GM12891 (cell line): ENCODE results near the gene ACTL7B.

Experiments
- PAX5 ChIP-seq: IDR thresholded peaks from 2 replicates; pipeline ENCODE4 v1.6.1; 2011; ENCODE audit warnings: low read length, moderate library complexity, mild to moderate bottlenecking; ENCODE audit not compliant: insufficient read depth, severe bottlenecking
- POLR2A ChIP-seq: IDR thresholded peaks from 2 replicates; pipeline ENCODE4 v1.6.1; 2011; ENCODE audit warnings: low read depth, low read length, control low read depth
- POLR2AphosphoS5 ChIP-seq: IDR thresholded peaks from 2 replicates; pipeline ENCODE4 v1.6.1; 2011; ENCODE audit warnings: low read depth, low read length, control low read depth
- POU2F2 ChIP-seq: IDR thresholded peaks from 2 replicates; pipeline ENCODE4 v1.6.1; 2011; ENCODE audit warnings: low read depth, mild to moderate bottlenecking, control low read depth, low read length, moderate library complexity
- SPI1 ChIP-seq: IDR thresholded peaks from 2 replicates; pipeline ENCODE4 v1.6.1; 2011; ENCODE audit warnings: low read depth, low read length, control low read depth
- TAF1 ChIP-seq: IDR thresholded peaks from 2 replicates; pipeline ENCODE4 v1.6.1; 2011; ENCODE audit warnings: low read depth, low read length, control low read depth

DNA sequence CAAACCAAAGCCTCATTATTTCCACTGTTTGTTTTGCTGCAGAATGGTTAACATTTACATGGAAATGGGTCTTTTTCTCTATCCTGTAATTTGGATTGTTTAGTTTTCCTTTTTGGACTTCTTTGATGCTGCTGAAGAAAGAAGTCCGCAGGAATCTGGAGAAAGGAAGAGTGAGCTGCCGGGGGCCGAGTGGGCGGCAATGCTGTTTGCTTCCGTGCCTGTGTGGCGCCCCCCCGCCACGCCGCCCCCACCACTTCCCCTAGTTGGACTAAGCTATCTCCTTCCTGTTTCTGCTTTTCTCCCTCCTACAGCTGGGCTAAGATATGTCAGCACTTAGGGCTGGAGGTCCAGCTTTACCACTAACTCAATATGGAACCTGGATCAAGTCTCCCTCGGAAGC, 39.7 kb downstream of the ACTL7B start:
- no peak for TF ChIP-seq POLR2A
- TF ChIP-seq POLR2AphosphoS5 = no peak
- no peak for TF ChIP-seq TAF1
- TF ChIP-seq SPI1 = no peak
- TF ChIP-seq PAX5 = no peak
- TF ChIP-seq POU2F2 = no peak
